ENCODE measurements around the gene PCSK9. TPM values are rescaled to one million over a fixed set of nuclear protein-coding genes. Genes with fewer than 3 reads are reported as not detected.

PCSK9 gene
- total RNA-seq, 4 donors from 2014 or later = not detected

GRCh38 chr1:55060133-55060999, 21.0 kb downstream of the PCSK9 start:
- TF ChIP-seq POLR2A (IDR thresholded peaks at IDR 0.05) = no peak
- TF ChIP-seq CTCF (IDR thresholded peaks at IDR 0.05) = no peak
- H3K4me3 ChIP-seq (replicated peaks in 1 of 3) = no peak overlapping the region
- no peak overlapping the region for H3K27ac ChIP-seq
- no peaks in the 10 kb centered on the region for H3K9me3 ChIP-seq
- intact Hi-C loops (cut with DNase I) = no loop called here
- WGBS, 2 donors = 90 to 91% methylated on average over 14 of the region's 14 CpGs
- no peak for DNase-seq
- no peaks in the 10 kb centered on the region for H3K27me3 ChIP-seq
- no peaks in the 10 kb centered on the region for H3K36me3 ChIP-seq
- H3K4me1 ChIP-seq = peaks cover 3 to 12% of the 10 kb centered on the region in 2 donors

- intact Hi-C loops (cut with DNase I) = no loop called here
- H3K27me3 ChIP-seq = no peaks in the 10 kb centered on the region
- H3K4me3 ChIP-seq (replicated peaks in 1 of 3) = no peak overlapping the region
- TF ChIP-seq POLR2A (IDR thresholded peaks at IDR 0.05) (no peak), CTCF (IDR thresholded peaks at IDR 0.05) (no peak)
- WGBS, 2 donors = 80 to 86% methylated on average over 7 to 13 of the region's 13 CpGs
- no peak overlapping the region for H3K27ac ChIP-seq
- DNase-seq = no peak
- peaks cover 3 to 12% of the 10 kb centered on the region in 2 donors for H3K4me1 ChIP-seq
- no peaks in the 10 kb centered on the region for H3K9me3 ChIP-seq
- H3K36me3 ChIP-seq = no peaks in the 10 kb centered on the region
Observed at GRCh38 chr1:55061000-55061705, 21.8 kb downstream of the PCSK9 start.

- H3K9me3 ChIP-seq = no peaks in the 10 kb centered on the region
- DNase-seq = peak in 1 of 2 donors; percentile 54
- WGBS, 2 donors = 61 to 70% methylated on average over 2 to 4 of the region's 4 CpGs
- H3K27me3 ChIP-seq = no peaks in the 10 kb centered on the region
- no peak overlapping the region for H3K4me3 ChIP-seq (replicated peaks in 1 of 3)
- peaks cover 0 to 5% of the 10 kb centered on the region in 2 donors for H3K36me3 ChIP-seq
- intact Hi-C loops (cut with DNase I) = no loop called here
- TF ChIP-seq CTCF (IDR thresholded peaks at IDR 0.05) = no peak
- no peak for TF ChIP-seq POLR2A (IDR thresholded peaks at IDR 0.05)
- peaks cover 3 to 12% of the 10 kb centered on the region in 2 donors for H3K4me1 ChIP-seq
- H3K27ac ChIP-seq = no peak overlapping the region
Observed at GRCh38 chr1:55061706-55062321, 22.5 kb downstream of the PCSK9 start.

GRCh38 chr1:55062801-55063576, 23.6 kb downstream of the PCSK9 start:
- no peak overlapping the region for H3K27ac ChIP-seq

More at GRCh38 chr1:55062801-55063576, 23.6 kb downstream of the PCSK9 start:
- no peak for DNase-seq
- Histone ChIP-seq H3K4me1 (peaks cover 3 to 16% of the 10 kb centered on the region in 2 donors), H3K36me3 (peaks cover 0 to 7% of the 10 kb centered on the region in 2 donors), H3K9me3 (no peaks in the 10 kb centered on the region), H3K4me3 (replicated peaks in 1 of 3) (no peak overlapping the region), H3K27me3 (no peaks in the 10 kb centered on the region)
- WGBS, 2 donors = 93% methylated on average over 12 to 28 of the region's 29 CpGs
- intact Hi-C loops (cut with DNase I) = no loop called here
- TF ChIP-seq CTCF (IDR thresholded peaks at IDR 0.05) = no peak
- no peak for TF ChIP-seq POLR2A (IDR thresholded peaks at IDR 0.05)

All from thyroid gland (tissue), 4 donors.